GM12878 (cell line): ENCODE results near the gene LRP1. TPM values are rescaled to one million over a fixed set of nuclear protein-coding genes. Genes with fewer than 3 reads are reported as not detected.
A peak's percentile ranks its signal among the peaks of the same experiment; 100 is the strongest.

Experiments used
- ASH2L ChIP-seq: fragments of 300-600, 200-600 bp; sonication (generic); IDR thresholded peaks from 2 replicates; pipeline ENCODE4 v1.6.1; 2017; ENCODE audit warnings: low read depth, mild to moderate bottlenecking, borderline replicate concordance
- CHD2 ChIP-seq: IDR thresholded peaks from 2 replicates; pipeline ENCODE4 v1.6.1; 2011; ENCODE audit warnings: low read depth, low read length, improper control_type of control experiment, borderline replicate concordance
- CUX1 ChIP-seq: IDR thresholded peaks from 2 replicates; pipeline ENCODE4 v1.6.1; 2012; ENCODE audit warnings: improper control_type of control experiment, low read depth, low read length; ENCODE audit not compliant: insufficient replicate concordance
- ETV6 ChIP-seq, 2 experiments: fragments of 450-650 bp in 1 of 2; IDR thresholded peaks in 1 of 2; conservative IDR thresholded peaks in 1 of 2; 2 replicates each; pipeline ENCODE4 v1.6.1; 2014; ENCODE audit warnings: antibody characterized with exemption in 1 of 2, borderline replicate concordance in 1 of 2, low read depth in 1 of 2, mild to moderate bottlenecking in 1 of 2, moderate library complexity in 1 of 2
- GABPA ChIP-seq: IDR thresholded peaks from 2 replicates; pipeline ENCODE4 v1.6.1; 2014; ENCODE audit warnings: antibody characterized with exemption, low read depth, mild to moderate bottlenecking, inconsistent platforms
- HDAC6 ChIP-seq: fragments of 200-600 bp; sonication (generic); IDR thresholded peaks from one replicate; pipeline ENCODE4 v1.8.0; 2017; ENCODE audit warnings: antibody characterized with exemption; ENCODE audit not compliant: unreplicated experiment
- IKZF1 ChIP-seq: fragments of 450-650 bp; conservative IDR thresholded peaks from 2 replicates; pipeline ENCODE4 v1.6.1; 2017; ENCODE audit warnings: antibody characterized with exemption, mild to moderate bottlenecking
- IKZF2 ChIP-seq, 2 experiments: fragments of 450-650 bp; IDR thresholded peaks; 2 replicates each; pipeline ENCODE4 v1.6.1; 2017; ENCODE audit warnings: mild to moderate bottlenecking in 2 of 2, moderate library complexity in 2 of 2
- MLLT1 ChIP-seq: fragments of 450-650 bp; IDR thresholded peaks from 2 replicates; pipeline ENCODE4 v1.6.1; 2016; ENCODE audit warnings: mild to moderate bottlenecking
- MTA2 ChIP-seq: fragments of 450-650 bp; IDR thresholded peaks from 2 replicates; pipeline ENCODE4 v1.6.1; 2016; ENCODE audit warnings: low read depth, mild to moderate bottlenecking, moderate library complexity
- NFXL1 ChIP-seq: fragments of 450-650 bp; IDR thresholded peaks from 2 replicates; pipeline ENCODE4 v1.6.1; 2017; ENCODE audit warnings: antibody characterized with exemption, mild to moderate bottlenecking, borderline replicate concordance
- RFX5 ChIP-seq: IDR thresholded peaks from 2 replicates; pipeline ENCODE4 v1.6.1; 2011; ENCODE audit warnings: low read depth, low read length, improper control_type of control experiment
- SMAD1 ChIP-seq: fragments of 450-650 bp; IDR thresholded peaks from 2 replicates; pipeline ENCODE4 v1.6.1; 2018; ENCODE audit warnings: mild to moderate bottlenecking, low read depth; ENCODE audit not compliant: partially characterized antibody
- SP1 ChIP-seq: IDR thresholded peaks from one replicate; pipeline ENCODE4 v1.6.1; 2011; ENCODE audit warnings: low read depth, low read length
- TAF1 ChIP-seq: IDR thresholded peaks from 2 replicates; pipeline ENCODE4 v1.6.1; 2011; ENCODE audit warnings: mild to moderate bottlenecking, low read depth, low read length, borderline replicate concordance
- ZBTB11 ChIP-seq: fragments of 450-650 bp; formaldehyde crosslinking; IDR thresholded peaks from 2 replicates; pipeline ENCODE4 v1.5.0; 2022; ENCODE audit warnings: mild to moderate bottlenecking, missing genetic modification characterization
- ZNF207 ChIP-seq: fragments of 450-650 bp; IDR thresholded peaks from 2 replicates; pipeline ENCODE4 v1.6.1; 2014; ENCODE audit warnings: antibody characterized with exemption, mild to moderate bottlenecking, borderline replicate concordance
- ZNF384 ChIP-seq: IDR thresholded peaks from 2 replicates; pipeline ENCODE4 v1.6.1; 2012; ENCODE audit warnings: low read depth, mild to moderate bottlenecking, low read length, improper control_type of control experiment, borderline replicate concordance
- polyA plus RNA-seq, 11 experiments: library from polyadenylated mRNA; depleted of rRNA in 4 of 11; unstranded in 6 of 11; stranded (reverse) in 5 of 11; fragments of >200 nt; fragmentation: Nextera tagmentation in 4 of 11; fragmentation: Illumina TruSeq in 1 of 11; extraction: Ambion mirVana in 4 of 11; extraction: Trizol in 1 of 11; gene quantifications; 1 replicate in 1 of 11; 2 replicates in 10 of 11; pipeline versions ENCODE4 v1.2.1 to v1.2.3, GENCODE V29; 2011 to 2016; ENCODE audit warnings: inconsistent platforms in 2 of 11, missing spikeins in 2 of 11, low read depth in 1 of 11
- total RNA-seq, 4 experiments: library from RNA; depleted of rRNA in 3 of 4; stranded (reverse); fragments of >200 nt in 3 of 4; fragmentation: Illumina TruSeq in 1 of 4; extraction: Trizol in 1 of 4; gene quantifications; 2 replicates each; pipeline versions ENCODE4 v1.2.1 to v1.2.3, GENCODE V29; 2013 to 2021

Gene LRP1
- total and polyA plus RNA-seq, 10 of the 15 experiments (the other 5 are each of a cell fraction or from before 2014, with no cell fraction given): under 0.01 to 1.1 (median 0.20) TPM; not detected in 2

- TF ChIP-seq MTA2 (no peak), ASH2L (no peak), SMAD1 (no peak), ZNF384 (no peak), NFXL1 (no peak), HDAC6 (no peak), ZBTB11 (CRISPR knock-in tag) (no peak), CHD2 (0 out of 2 replicates have a peak, but pooled peaks have one; percentile 54), CUX1 (no peak), SP1 (peak; percentile 70), ZNF207 (no peak), TAF1 (no peak), ETV6 (conservative IDR thresholded peaks at IDR 0.05 in 1 of 2, IDR thresholded peaks at IDR 0.05 in 1 of 2; ENCODE audit: borderline replicate concordance in 1 of 2, low read depth in 1 of 2) (no peak), GABPA (no peak), MLLT1 (no peak), IKZF2 (IDR thresholded peaks at IDR 0.05) (peak in 1 of 2 experiments; percentile 33; a peak in 1 of 4 replicates), IKZF1 (peak; percentile 71), RFX5 (peak; percentile 63; the same call in 1 of the 2 replicates)
Measured at GRCh38 chr12:57238854-57239554, 110.7 kb downstream of the LRP1 start (continued).
